Measurements from ENCODE around the gene PFN2.
"Not testable (repeated sequence)": the region's sequence is repeated elsewhere in the genome, so short reads cannot be mapped to it uniquely, and the experiment has no call there.

The PFN2 gene, protein sequence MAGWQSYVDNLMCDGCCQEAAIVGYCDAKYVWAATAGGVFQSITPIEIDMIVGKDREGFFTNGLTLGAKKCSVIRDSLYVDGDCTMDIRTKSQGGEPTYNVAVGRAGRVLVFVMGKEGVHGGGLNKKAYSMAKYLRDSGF

GRCh38 chr3:149970716-149971402 lies at the start of gene PFN2:
TSS of gene PFN2 (minus strand) at chr3:149970895. CDS start at chr3:149970856, 39 bp downstream.
- DNase-seq: peak; percentile 48 to 60

DNA sequence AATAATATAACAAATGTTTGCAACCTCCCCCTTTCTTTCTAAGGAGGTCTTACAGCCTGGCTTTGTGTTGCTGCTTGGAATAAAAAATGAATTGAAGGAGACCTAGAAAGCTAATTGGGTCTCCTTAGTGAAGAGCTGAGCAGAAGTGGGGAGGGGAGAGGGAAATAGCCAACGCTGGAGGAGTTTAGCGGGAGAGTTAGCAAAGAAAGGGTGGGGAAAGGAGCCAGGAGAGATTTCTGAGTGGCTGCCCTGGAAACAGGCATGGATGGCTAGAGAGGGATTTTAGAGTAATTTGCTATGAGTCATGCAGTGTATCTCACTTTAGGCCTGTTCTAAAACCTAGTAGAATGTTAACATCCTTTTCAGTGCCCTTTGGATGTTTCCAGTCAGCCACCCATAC lies 45.2 kb upstream of the PFN2 start:
- DNase-seq: no peak

DNA sequence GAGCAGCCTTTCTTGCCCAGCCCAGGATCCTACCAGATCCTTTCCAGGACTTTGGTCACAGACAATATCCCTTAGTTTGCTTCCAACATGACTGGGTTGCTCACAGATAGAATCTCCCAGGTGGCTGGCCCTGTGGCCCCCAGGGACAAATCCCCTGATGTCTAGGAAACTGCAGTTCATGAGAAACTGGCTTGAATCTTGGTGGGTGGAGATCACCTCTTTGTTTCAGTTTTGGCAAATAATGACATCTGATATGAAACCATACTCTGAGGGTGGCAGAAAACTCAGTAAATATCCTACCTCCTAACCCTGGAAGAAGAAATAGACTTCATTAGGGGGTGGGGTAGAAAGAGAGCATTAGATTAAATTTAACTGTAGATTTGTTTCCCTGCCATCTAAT lies 44.1 kb upstream of the PFN2 start:
- DNase-seq: no peak

DNA sequence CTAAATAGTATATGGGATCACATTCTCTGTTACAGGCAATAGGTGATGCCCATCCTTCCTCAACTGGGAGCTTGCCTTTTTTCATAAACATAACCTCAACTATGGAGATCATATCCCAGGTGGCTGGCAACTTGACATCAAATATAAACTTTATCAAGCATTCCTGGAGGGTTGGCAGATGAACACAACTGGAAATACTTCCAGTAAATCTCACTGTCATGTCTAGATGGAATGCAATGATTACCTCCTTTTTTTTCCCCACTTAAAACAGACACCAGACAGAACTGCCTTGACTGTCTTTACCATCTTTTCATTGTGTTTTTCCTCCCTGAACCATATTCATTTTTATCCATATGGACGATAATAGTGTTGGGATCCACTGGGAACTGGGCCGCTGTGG lies 43.1 kb upstream of the PFN2 start:
- DNase-seq: no peak

DNA sequence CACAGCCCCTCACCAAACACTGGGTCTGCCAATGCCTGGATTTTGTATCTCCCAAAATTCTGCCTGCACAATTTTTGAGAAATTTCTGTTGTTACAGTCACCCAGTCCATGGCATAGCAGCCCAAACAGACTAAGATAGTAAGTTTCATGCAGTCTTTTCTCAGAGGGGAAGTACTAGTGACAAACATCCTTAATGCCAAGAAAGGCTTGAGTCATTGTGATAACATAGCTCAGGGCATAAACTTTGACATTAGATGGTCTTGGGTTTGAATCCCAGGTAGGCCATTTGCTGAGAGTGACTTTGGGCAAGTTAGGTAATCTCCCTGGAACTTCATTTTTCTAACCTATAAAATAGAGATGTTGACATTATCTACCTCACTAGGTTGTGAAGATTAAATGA lies 36.1 kb upstream of the PFN2 start:
- no peak for DNase-seq

DNA sequence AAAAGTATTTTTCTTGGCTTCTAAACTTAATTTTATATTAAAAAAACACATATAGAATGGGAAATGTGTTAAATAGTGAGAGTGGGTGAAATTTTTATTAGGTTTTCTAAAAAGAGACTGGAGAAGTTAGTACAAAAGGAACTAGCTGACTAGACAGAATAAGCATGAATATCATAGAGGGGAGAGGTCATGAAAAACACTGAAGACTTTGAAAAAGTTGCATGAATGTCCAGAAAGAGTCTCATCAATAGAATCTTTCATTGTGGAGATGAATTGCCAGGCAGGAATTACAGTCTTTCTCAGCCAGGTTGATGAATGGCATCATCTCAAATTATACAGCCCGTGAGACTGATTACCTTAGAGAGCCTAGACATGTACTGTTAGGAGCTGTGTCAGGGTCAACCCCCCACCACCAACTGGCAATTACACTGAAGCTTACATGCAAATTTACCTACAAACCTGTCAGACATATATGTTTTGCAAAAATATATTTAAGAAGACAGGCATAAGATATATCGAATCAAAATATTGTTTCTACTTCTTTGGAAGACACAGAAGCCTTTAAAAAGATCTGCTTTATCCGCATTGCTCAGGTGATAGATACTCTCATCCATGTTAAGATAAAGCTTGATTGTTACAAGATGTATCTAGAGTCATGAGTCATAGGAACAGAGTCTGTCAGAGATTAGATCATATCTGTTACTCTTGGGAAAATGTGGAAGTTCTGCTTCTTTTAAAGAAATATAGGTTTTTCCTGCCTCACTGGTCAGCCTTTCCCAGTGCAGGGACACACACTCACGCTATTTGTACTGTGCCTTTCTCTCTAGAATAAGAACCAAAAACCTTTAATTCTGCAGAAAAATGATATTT lies 34.8 kb upstream of the PFN2 start:
- DNase-seq: no peak

- no peak for DNase-seq
These were observed 29.9 kb upstream of the PFN2 start for GRCh38 chr3:150000641-150001040.

- DNase-seq: no peak
These were observed 28.7 kb upstream of the PFN2 start for GRCh38 chr3:149999421-149999820.

GRCh38 chr3:149998946-149999345 lies 28.3 kb upstream of the PFN2 start:
- DNase-seq: no peak

GRCh38 chr3:149992416-149993058 lies 21.8 kb upstream of the PFN2 start:
- DNase-seq: no peak

- DNase-seq: no peak
These were observed 19.8 kb upstream of the PFN2 start for GRCh38 chr3:149990423-149990948.

- no peak for DNase-seq
These were observed 18.6 kb upstream of the PFN2 start for GRCh38 chr3:149989307-149989706.

DNA sequence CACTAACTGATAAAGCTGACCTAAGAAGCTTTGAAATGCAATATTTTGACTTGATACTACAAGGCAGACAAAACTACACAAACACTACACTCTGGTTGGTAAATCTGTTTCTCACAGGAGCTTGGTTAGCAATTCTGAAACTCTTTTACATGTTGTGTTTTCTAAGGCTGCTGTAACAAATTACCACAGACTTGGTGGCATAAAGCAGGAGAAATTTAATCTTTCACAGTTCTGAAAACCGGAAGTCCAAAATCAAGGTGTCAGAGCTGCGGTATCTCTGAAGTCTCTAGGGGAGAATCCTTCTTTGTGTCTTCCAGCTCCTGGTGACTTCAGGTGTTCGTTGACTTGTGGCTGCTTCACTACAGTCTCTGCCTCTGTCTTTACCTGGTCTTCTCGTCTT lies 12.9 kb upstream of the PFN2 start:
- no peak for DNase-seq

DNA sequence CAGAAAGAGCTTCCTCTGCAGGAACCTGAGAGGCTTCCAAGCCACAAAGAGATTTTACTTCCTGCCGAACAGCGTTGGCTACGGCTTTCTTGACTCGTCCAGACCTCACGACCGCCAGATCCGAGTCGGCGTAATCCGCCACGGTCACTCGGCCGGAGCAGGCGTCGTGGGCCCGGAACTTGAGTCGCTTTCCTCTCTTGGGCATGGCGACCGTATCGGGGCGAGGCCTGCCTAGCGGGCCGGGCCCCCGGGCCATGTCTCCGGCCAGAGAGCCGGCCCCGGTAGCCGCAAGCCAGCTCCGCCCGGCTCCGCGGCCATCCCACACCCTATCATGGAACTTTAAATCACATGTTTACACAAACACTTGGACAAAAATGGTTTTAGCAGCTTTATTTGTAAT lies 12.4 kb upstream of the PFN2 start:
- DNase-seq: not testable (repeated sequence)

DNA sequence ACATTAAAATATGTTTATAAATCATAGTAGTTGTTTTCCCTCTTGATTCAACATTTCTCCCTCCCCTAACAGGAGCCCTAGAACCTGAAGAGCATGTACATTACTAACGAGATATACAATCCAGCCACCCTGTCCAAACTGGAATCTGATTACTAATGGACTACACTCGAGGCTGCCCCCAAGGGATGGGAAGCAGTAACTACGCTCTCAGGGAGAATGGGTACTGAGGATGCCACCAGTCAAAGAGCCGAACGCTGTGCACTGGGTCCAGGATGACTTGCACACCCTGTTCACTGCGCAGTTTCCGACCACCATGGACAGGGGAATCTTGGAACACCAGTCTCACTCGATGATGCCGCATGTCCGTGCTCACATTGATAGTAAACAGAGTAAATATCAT lies 11.3 kb upstream of the PFN2 start:
- DNase-seq: not testable (repeated sequence)

DNA sequence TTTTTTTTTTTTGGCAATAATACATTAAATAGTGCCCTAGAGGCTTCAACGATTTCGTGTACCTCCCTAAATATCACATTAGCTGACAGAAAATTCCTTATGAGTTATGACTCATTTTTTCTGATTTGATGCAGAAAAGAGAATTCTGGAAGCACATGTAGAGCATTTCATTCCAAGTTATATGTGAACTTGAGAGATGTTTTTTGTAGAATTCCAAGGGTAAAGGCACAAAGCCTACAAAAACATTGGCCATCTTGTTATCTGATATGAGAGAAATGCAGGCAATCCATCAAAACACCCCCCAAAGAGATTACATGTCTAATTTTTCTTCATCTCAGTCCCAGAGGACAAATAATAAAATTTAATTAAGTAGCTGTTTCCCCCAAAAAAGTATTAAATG lies 6.7 kb upstream of the PFN2 start:
- DNase-seq: no peak

DNA sequence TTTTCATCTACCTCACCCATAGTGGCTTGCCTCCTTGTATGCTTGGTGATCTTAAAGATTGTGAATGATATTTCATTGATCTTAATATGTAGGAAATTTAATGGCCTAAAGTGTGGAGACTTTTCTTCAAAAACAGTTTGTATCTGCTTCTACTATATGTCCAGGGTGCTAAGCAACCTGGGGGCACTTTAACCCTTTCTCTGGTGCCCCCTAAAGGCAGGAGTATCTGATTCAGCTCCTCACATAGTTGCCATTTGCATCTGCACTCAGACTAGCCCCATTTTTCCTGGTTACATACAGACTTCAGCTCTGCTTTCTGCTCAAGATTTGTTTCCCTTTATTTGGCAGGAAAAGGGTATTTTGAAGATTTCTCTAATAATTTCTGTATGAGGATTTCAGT lies 5.2 kb upstream of the PFN2 start:
- no peak for DNase-seq

DNA sequence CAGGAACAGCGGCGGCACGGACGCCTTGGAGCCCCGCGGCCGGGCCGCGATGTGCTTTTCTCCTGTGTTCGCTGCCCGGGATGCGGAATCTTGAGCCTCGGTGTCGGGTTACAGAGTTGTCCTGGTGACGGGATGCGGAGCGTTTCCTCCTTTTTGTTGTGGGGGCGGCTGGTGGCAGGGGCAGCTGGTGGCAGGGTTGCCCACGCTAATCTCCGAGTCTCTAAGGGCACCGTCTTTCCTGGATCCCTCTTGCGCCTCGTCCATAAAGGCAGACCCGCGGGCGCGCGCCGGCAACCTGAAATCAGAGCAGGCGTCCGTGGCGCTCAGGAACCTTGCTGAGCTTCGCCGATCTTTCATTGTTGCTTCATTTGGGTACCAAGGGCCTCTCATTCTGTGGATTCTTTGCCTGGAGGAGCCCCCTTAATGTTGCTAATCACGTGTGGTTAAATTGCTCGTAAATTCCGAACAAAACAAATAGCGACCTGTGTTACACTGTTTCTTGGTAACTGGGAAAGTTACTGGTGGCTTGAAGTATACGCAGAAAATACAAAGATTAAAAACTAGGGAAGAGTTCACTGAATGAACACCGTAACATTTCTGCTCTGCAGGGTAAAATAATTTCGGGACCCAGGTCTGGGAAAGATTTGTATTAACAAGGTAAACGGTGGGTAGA lies 844 bp upstream of the PFN2 start:
- DNase-seq: peak; percentile 46 to 54

GRCh38 chr3:149969940-149970715 lies 567 bp downstream of the PFN2 start:
- DNase-seq: peak; percentile 73 to 82

GRCh38 chr3:149969110-149969939 lies 1.4 kb downstream of the PFN2 start:
- no peak for DNase-seq

GRCh38 chr3:149968216-149968615 lies 2.5 kb downstream of the PFN2 start:
- DNase-seq: no peak

All from activated T-cell treated with anti-CD3 and anti-CD28 coated beads, Interleukin-2, amount 50 U/mL, for 48 hours (primary cell).